Thoracic aorta (tissue), 2 donors: ENCODE measurements around the gene DNAH1. TPM values are rescaled to one million over a fixed set of nuclear protein-coding genes. Genes with fewer than 3 reads are reported as not detected.

Source experiments
- ATAC-seq: fragments of 150-250 bp; one replicate; pipeline ENCODE4 v1.8.0; 2017; ENCODE audit warnings: low read depth; ENCODE audit not compliant: insufficient number of reproducible peaks, low FRiP score
- DNase-seq: peaks from one replicate; pipeline ENCODE4 v3.0.0-alpha.2; 2020; ENCODE audit warnings: low spot score
- H3K27ac ChIP-seq, 2 donors: fragments of 200-600 bp; sonication (generic); 1 replicate in 1 of 2; 2 replicates in 1 of 2; pipeline ENCODE4 v1.5.1; 2016; ENCODE audit warnings: mild to moderate bottlenecking in 2 of 2, moderate library complexity in 2 of 2
- H3K27me3 ChIP-seq: fragments of 200-600 bp; sonication (generic); replicated peaks from 2 replicates; pipeline ENCODE4 v1.6.0; 2016; ENCODE audit warnings: mild to moderate bottlenecking; ENCODE audit not compliant: insufficient read depth
- H3K36me3 ChIP-seq: fragments of 200-600 bp; sonication (generic); one replicate; pipeline ENCODE4 v1.5.1; 2016
- H3K4me1 ChIP-seq, 2 donors: fragments of 200-600 bp; sonication (generic); 1 replicate in 1 of 2; 2 replicates in 1 of 2; pipeline versions ENCODE4 v1.5.1 to v1.6.0; 2016; ENCODE audit warnings: low read depth in 2 of 2, mild to moderate bottlenecking in 1 of 2; ENCODE audit not compliant: control insufficient read depth in 1 of 2
- H3K4me3 ChIP-seq: fragments of 200-600 bp; sonication (generic); 2 replicates; pipeline ENCODE4 v1.5.1; 2016; ENCODE audit warnings: mild to moderate bottlenecking
- H3K9me3 ChIP-seq: fragments of 200-600 bp; sonication (generic); 2 replicates; pipeline ENCODE4 v1.5.1; 2016
- CTCF ChIP-seq: fragments of 200-600 bp; sonication (generic); IDR thresholded peaks from one replicate; pipeline ENCODE4 v1.5.1; 2019; ENCODE audit warnings: antibody characterized with exemption
- total RNA-seq, 2 donors: library from RNA; depleted of rRNA; stranded (reverse); fragments of >200 nt; gene quantifications; one replicate each; pipeline versions ENCODE4 v1.1.0 to v1.2.3, GENCODE V29; 2016

DNAH1 gene
- total RNA-seq, 2 donors from 2014 or later: 14.6 to 21.0 TPM

- no peaks in the 10 kb centered on the region for H3K27me3 ChIP-seq
- TF ChIP-seq CTCF: no peak
- no peak overlapping the region for H3K4me3 ChIP-seq
- no peaks in the 10 kb centered on the region for H3K9me3 ChIP-seq
- ATAC-seq (no peak), DNase-seq (no peak)
- H3K4me1 ChIP-seq: no peaks in the 10 kb centered on the region
- no peak overlapping the region for H3K27ac ChIP-seq
- peaks cover 31% of the 10 kb centered on the region for H3K36me3 ChIP-seq
Observed at GRCh38 chr3:52357151-52358080, 41.3 kb downstream of the DNAH1 start.

GRCh38 chr3:52358362-52358940 lies 42.3 kb downstream of the DNAH1 start:
- DNase-seq (no peak), ATAC-seq (no peak)
- no peak overlapping the region for H3K4me3 ChIP-seq
- no peaks in the 10 kb centered on the region for H3K27me3 ChIP-seq
- H3K36me3 ChIP-seq: peaks cover 25% of the 10 kb centered on the region
- H3K27ac ChIP-seq: no peak overlapping the region
- no peaks in the 10 kb centered on the region for H3K4me1 ChIP-seq
- no peak for TF ChIP-seq CTCF
- no peaks in the 10 kb centered on the region for H3K9me3 ChIP-seq

- Histone ChIP-seq H3K36me3 (peaks cover 21% of the 10 kb centered on the region), H3K4me1 (no peaks in the 10 kb centered on the region), H3K4me3 (no peak overlapping the region), H3K27ac (no peak overlapping the region), H3K9me3 (no peaks in the 10 kb centered on the region), H3K27me3 (no peaks in the 10 kb centered on the region)
- TF ChIP-seq CTCF: no peak
- DNase-seq (no peak), ATAC-seq (no peak)
Observed at GRCh38 chr3:52359116-52359855, 43.2 kb downstream of the DNAH1 start.

GRCh38 chr3:52361011-52361410 lies 44.9 kb downstream of the DNAH1 start:
- H3K4me3 ChIP-seq: no peak overlapping the region
- H3K9me3 ChIP-seq: no peaks in the 10 kb centered on the region
- no peak for TF ChIP-seq CTCF
- no peak for ATAC-seq
- no peaks in the 10 kb centered on the region for H3K4me1 ChIP-seq
- no peak for DNase-seq
- no peak overlapping the region for H3K27ac ChIP-seq
- peaks cover 20% of the 10 kb centered on the region for H3K36me3 ChIP-seq
- no peaks in the 10 kb centered on the region for H3K27me3 ChIP-seq

GRCh38 chr3:52361454-52361853 lies 45.3 kb downstream of the DNAH1 start:
- no peak overlapping the region for H3K27ac ChIP-seq
- H3K4me3 ChIP-seq: no peak overlapping the region
- H3K4me1 ChIP-seq: no peaks in the 10 kb centered on the region
- TF ChIP-seq CTCF: no peak
- ATAC-seq (no peak), DNase-seq (no peak)
- no peaks in the 10 kb centered on the region for H3K9me3 ChIP-seq
- H3K27me3 ChIP-seq: no peaks in the 10 kb centered on the region
- peaks cover 20% of the 10 kb centered on the region for H3K36me3 ChIP-seq
